HepG2 (cell line): ENCODE measurements around the gene KLF12. TPM values are rescaled to one million over a fixed set of nuclear protein-coding genes. Genes with fewer than 3 reads are reported as not detected.

ENCODE experiments used
- ATAC-seq: fragments of 200-7000 bp; cut with Tn5 transposase; 3 replicates; pipeline ENCODE4 v1.9.1; 2020; ENCODE audit warnings: mild to moderate bottlenecking, moderate library complexity
- BruUV-seq: library from RNA; stranded (reverse); fragments of 400-500 nt; replicated peaks from 2 replicates; lab custom pipeline; 2021; lab: Mats Ljungman, UMichigan
- CTCF ChIA-PET: fragments of 300-600 bp; formaldehyde crosslinking; extraction: SDS; loops from one replicate; lab custom pipeline; 2021; ENCODE audit warnings: low total read pairs, inconsistent platforms, low intra/inter-chr PET ratio; lab: Yijun Ruan, JAX
- POLR2A ChIA-PET: fragments of 350-600 bp; sonication (Branson Sonifier 250); formaldehyde crosslinking; loops from one replicate; lab custom pipeline; 2020; ENCODE audit warnings: antibody characterized with exemption, inconsistent platforms; lab: Yijun Ruan, JAX
- DNase-seq: peaks from one replicate; pipeline ENCODE4 v3.0.0-alpha.2; 2015; ENCODE audit warnings: low spot score
- FAIRE-seq: peaks from 3 replicates; lab custom pipeline; 2011; peaks lifted over from hg19 to GRCh38; lab: Jason Lieb, UNC
- H2AFZ ChIP-seq: one replicate; pipeline ENCODE4 v1.6.1; 2011; ENCODE audit warnings: low read length, inconsistent platforms
- H3K27ac ChIP-seq: fragments of 300-600 bp; 3 replicates; pipeline ENCODE4 v1.8.0; 2011; ENCODE audit warnings: mixed run types, mild to moderate bottlenecking, mixed read lengths, low read length, inconsistent platforms; ENCODE audit not compliant: insufficient read depth; ENCODE audit errors: extremely low read length
- H3K27me3 ChIP-seq, 2 experiments: fragments of 200-600 bp in 1 of 2; 2 replicates in 1 of 2; 3 replicates in 1 of 2; pipeline versions ENCODE4 v1.6.0 to v1.8.0; 2011; ENCODE audit warnings: low read length in 2 of 2, mild to moderate bottlenecking in 2 of 2, moderate library complexity in 2 of 2, inconsistent platforms in 1 of 2; ENCODE audit not compliant: insufficient read depth in 2 of 2, control insufficient read depth in 1 of 2
- H3K36me3 ChIP-seq, 2 experiments: fragments of 200-600 bp in 1 of 2; replicated peaks in 1 of 2; 2 replicates in 1 of 2; 3 replicates in 1 of 2; pipeline versions ENCODE4 v1.5.1 to v1.8.0; 2011; ENCODE audit warnings: low read length in 2 of 2, inconsistent platforms in 1 of 2; ENCODE audit not compliant: insufficient read depth in 2 of 2, control insufficient read depth in 1 of 2
- H3K4me1 ChIP-seq: 2 replicates; pipeline ENCODE4 v1.5.1; 2012; ENCODE audit warnings: low read length, inconsistent platforms; ENCODE audit not compliant: insufficient read depth
- H3K4me2 ChIP-seq: 2 replicates; pipeline ENCODE4 v1.6.0; 2011; ENCODE audit warnings: low read depth, low read length, inconsistent platforms
- H3K4me3 ChIP-seq, 3 experiments: fragments of 200-600 bp in 1 of 3; sonication (generic), shearing (Covaris generic) in 1 of 3; replicated peaks in 1 of 3; 2 replicates each; pipeline ENCODE4 v1.5.1; 2011 to 2016; ENCODE audit warnings: low read length in 3 of 3, inconsistent platforms in 2 of 3, low read depth in 2 of 3, mild to moderate bottlenecking in 2 of 3, control low read depth in 1 of 3, mixed read lengths in 1 of 3; ENCODE audit not compliant: insufficient read depth in 1 of 3
- H3K79me2 ChIP-seq: one replicate; pipeline ENCODE4 v1.6.1; 2011; ENCODE audit warnings: low read length, inconsistent platforms; ENCODE audit not compliant: insufficient read depth
- H3K9ac ChIP-seq: 2 replicates; pipeline ENCODE4 v1.6.0; 2011; ENCODE audit warnings: mild to moderate bottlenecking, low read depth, low read length, inconsistent platforms; ENCODE audit not compliant: insufficient read depth
- H3K9me3 ChIP-seq: 2 replicates; pipeline ENCODE4 v1.5.1; 2012; ENCODE audit warnings: mild to moderate bottlenecking, low read length
- H4K20me1 ChIP-seq: 2 replicates; pipeline ENCODE4 v1.6.0; 2011; ENCODE audit warnings: inconsistent platforms, mild to moderate bottlenecking, low read length, moderate library complexity; ENCODE audit not compliant: insufficient read depth
- E2F2 ChIP-seq: sonication (generic); formaldehyde crosslinking; IDR thresholded peaks from 2 replicates; pipeline ENCODE4 v1.4.0; 2020; ENCODE audit warnings: missing genetic modification reagents, borderline replicate concordance
- KDM5A ChIP-seq: fragments of 200-600 bp; sonication (generic); IDR thresholded peaks from 2 replicates; pipeline ENCODE4 v1.7.0; 2018; ENCODE audit warnings: antibody characterized with exemption, mild to moderate bottlenecking, low read length, borderline replicate concordance
- MYNN ChIP-seq: sonication (generic); formaldehyde crosslinking; IDR thresholded peaks from 2 replicates; pipeline ENCODE4 v1.4.0; 2020; ENCODE audit warnings: mild to moderate bottlenecking, low read depth, missing genetic modification reagents
- RCOR2 ChIP-seq: IDR thresholded peaks from 2 replicates; pipeline ENCODE4 v1.6.1; 2016; ENCODE audit warnings: missing biosample characterization, missing genetic modification reagents
- RFX3 ChIP-seq: IDR thresholded peaks from 2 replicates; pipeline ENCODE4 v1.6.1; 2016; ENCODE audit warnings: missing biosample characterization, missing genetic modification reagents
- STAT5B ChIP-seq: sonication (generic); formaldehyde crosslinking; IDR thresholded peaks from 2 replicates; pipeline ENCODE4 v1.4.0; 2020; ENCODE audit warnings: missing genetic modification reagents
- YEATS4 ChIP-seq: sonication (generic); formaldehyde crosslinking; IDR thresholded peaks from 2 replicates; pipeline ENCODE4 v1.4.0; 2020; ENCODE audit warnings: missing genetic modification reagents, borderline replicate concordance
- ZMAT3 ChIP-seq: sonication (generic); formaldehyde crosslinking; conservative IDR thresholded peaks from 2 replicates; pipeline ENCODE4 v1.7.0; 2021; ENCODE audit warnings: missing genetic modification reagents
- ZNF331 ChIP-seq: sonication (generic); formaldehyde crosslinking; IDR thresholded peaks from 2 replicates; pipeline ENCODE4 v1.4.0; 2020; ENCODE audit warnings: missing genetic modification reagents
- ZNF335 ChIP-seq: sonication (generic); formaldehyde crosslinking; IDR thresholded peaks from 2 replicates; pipeline ENCODE4 v1.4.0; 2020; ENCODE audit warnings: missing genetic modification reagents
- ZNF496 ChIP-seq: sonication (generic); formaldehyde crosslinking; IDR thresholded peaks from 2 replicates; pipeline ENCODE4 v1.8.1; 2023; ENCODE audit warnings: mild to moderate bottlenecking, moderate library complexity, missing genetic modification reagents; ENCODE audit not compliant: insufficient replicate concordance
- ZNF607 ChIP-seq: sonication (generic); formaldehyde crosslinking; IDR thresholded peaks from 2 replicates; pipeline ENCODE4 v1.5.1; 2020; ENCODE audit warnings: missing genetic modification reagents, mild to moderate bottlenecking, borderline replicate concordance
- ZNF652 ChIP-seq: IDR thresholded peaks from 2 replicates; pipeline ENCODE4 v1.6.1; 2016; ENCODE audit warnings: low read depth, borderline replicate concordance
- WGBS: methylation state at CpG from one replicate; pipeline ENCODE4 v1.1.6; 2017; ENCODE audit warnings: low lambda C conversion rate; 5-methylcytosine and 5-hydroxymethylcytosine counted together
- in situ Hi-C: cut with HindIII; loops from 2 replicates; pipeline ENCODE4 v1.10.0; 2017; ENCODE audit warnings: low pct_unique_long_range_greater_than_20kb; ENCODE audit not compliant: extremely low pct_ligation_motif_present
- intact Hi-C: fragments of 100-400 bp; cut with micrococcal nuclease; formaldehyde crosslinking; loops from one replicate; pipeline ENCODE4 v1.10.0; 2022; ENCODE audit not compliant: unreplicated experiment
- polyA plus RNA-seq, 8 experiments: library from polyadenylated mRNA; depleted of rRNA in 3 of 8; stranded (reverse) in 7 of 8; unstranded in 1 of 8; fragments of >200 nt; fragmentation: Illumina TruSeq in 4 of 8; extraction: Trizol in 4 of 8; gene quantifications; 2 replicates each; pipeline versions ENCODE4 v1.2.1 to v1.2.3, GENCODE V29; 2011 to 2016; ENCODE audit warnings: low read depth in 4 of 8, missing spikeins in 1 of 8, mixed read lengths in 1 of 8; ENCODE audit not compliant: insufficient read depth in 1 of 8
- total RNA-seq, 5 experiments: library from RNA; depleted of rRNA; stranded (reverse); fragments of >200 nt; fragmentation: Illumina TruSeq; extraction: Trizol; gene quantifications; 2 replicates each; pipeline ENCODE4 v1.2.3, GENCODE V29; 2016; ENCODE audit warnings: low read depth in 1 of 5
- TF ChIP-seq, protein P1 (sequence below): sonication (generic); formaldehyde crosslinking; IDR thresholded peaks from 2 replicates; pipeline ENCODE4 v1.4.0; 2020; ENCODE audit warnings: missing genetic modification reagents, borderline replicate concordance
- TF ChIP-seq, protein P2 (sequence below): sonication (generic); formaldehyde crosslinking; IDR thresholded peaks from 2 replicates; pipeline ENCODE4 v1.5.0; 2020; ENCODE audit warnings: mild to moderate bottlenecking, missing genetic modification reagents, borderline replicate concordance

KLF12 gene
- total and polyA plus RNA-seq, 2 of the 13 experiments (the other 11 are each of a cell fraction or from before 2014, with no cell fraction given), result 0.66 to 1.5 TPM

DNA sequence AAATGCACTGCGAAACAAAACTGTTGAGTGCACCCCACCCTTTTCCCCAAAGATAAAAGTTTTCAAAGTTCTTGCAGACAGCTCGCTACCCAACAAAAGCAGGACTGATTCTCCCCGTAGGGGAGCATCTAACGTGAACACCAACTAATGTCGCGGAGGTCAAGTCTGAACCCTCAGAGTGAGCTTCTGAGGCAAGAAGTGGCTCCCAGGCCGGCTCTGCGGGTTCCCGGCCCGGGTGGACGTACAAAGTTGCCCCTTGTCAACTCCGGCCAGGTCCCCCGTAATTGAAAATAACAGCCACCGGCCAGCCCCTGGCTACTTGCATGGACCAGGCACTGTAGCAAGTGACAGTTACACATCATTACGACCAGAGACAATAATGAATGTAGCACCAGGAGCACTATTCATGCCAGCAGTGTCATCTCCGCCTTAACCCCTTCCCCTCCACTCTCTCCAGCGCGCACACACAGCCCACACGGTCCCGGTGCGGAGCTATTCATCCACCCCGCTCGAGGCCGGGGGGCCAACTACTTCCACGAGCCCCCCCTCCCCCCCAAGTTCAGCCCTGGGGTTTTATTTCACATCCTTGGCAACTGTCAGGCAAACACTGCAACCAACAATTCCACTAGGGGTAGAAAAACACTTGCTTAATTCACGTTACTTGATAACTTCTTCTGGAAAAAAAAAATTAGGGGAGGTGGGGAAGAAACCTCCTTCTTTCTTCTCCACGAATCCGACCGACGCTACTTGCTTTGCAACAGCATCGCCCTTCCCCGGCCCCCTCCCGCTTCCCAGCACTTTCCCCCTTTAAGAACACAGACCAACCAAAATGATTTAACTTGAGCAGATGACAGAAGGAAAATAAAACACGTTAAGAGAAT lies 1.2 kb downstream of the KLF12 start:
- H3K27ac ChIP-seq, result peak overlapping the region; percentile 33
- 2% methylated on average over 29 of the region's 34 CpGs for WGBS
- H3K27me3 ChIP-seq, result peaks cover 0 to 31% of the 10 kb centered on the region in 2 experiments; a peak in 1 of 5 replicates
- peak overlapping the region; percentile 49; the same call in 1 of the 2 replicates for H3K9ac ChIP-seq
- peaks cover 59% of the 10 kb centered on the region for H3K4me1 ChIP-seq
- ChIA-PET POLR2A (no interaction called here), CTCF (no interaction called here)
- intact Hi-C loops, result loop anchor here (5.0 to 10.0 kb wide), 3 partner anchors 94 to 298 kb away; no protein-coding TSS in a partner anchor
- no peak for FAIRE-seq
- DNase-seq, result no peak
- ATAC-seq, result no peak; the same call in 2 of the 3 replicates
- H3K4me2 ChIP-seq, result peak overlapping the region; percentile 70
- H4K20me1 ChIP-seq, result no peaks in the 10 kb centered on the region
- peaks cover 5% of the 10 kb centered on the region for H3K79me2 ChIP-seq
- peak overlapping the region; percentile 59 to 72 (median 64) for H3K4me3 ChIP-seq
- BruUV-seq, result no TSS peak
- H3K36me3 ChIP-seq, result no peaks in the 10 kb centered on the region
- no peaks in the 10 kb centered on the region for H3K9me3 ChIP-seq
- in situ Hi-C loops, result no loop called here
- H2AFZ ChIP-seq, result no peak overlapping the region
- TF ChIP-seq E2F2 (CRISPR knock-in tag), result no peak
- no peak for TF ChIP-seq KDM5A
- no peak for TF ChIP-seq ZNF496 (CRISPR knock-in tag)
- TF ChIP-seq, protein P1, sequence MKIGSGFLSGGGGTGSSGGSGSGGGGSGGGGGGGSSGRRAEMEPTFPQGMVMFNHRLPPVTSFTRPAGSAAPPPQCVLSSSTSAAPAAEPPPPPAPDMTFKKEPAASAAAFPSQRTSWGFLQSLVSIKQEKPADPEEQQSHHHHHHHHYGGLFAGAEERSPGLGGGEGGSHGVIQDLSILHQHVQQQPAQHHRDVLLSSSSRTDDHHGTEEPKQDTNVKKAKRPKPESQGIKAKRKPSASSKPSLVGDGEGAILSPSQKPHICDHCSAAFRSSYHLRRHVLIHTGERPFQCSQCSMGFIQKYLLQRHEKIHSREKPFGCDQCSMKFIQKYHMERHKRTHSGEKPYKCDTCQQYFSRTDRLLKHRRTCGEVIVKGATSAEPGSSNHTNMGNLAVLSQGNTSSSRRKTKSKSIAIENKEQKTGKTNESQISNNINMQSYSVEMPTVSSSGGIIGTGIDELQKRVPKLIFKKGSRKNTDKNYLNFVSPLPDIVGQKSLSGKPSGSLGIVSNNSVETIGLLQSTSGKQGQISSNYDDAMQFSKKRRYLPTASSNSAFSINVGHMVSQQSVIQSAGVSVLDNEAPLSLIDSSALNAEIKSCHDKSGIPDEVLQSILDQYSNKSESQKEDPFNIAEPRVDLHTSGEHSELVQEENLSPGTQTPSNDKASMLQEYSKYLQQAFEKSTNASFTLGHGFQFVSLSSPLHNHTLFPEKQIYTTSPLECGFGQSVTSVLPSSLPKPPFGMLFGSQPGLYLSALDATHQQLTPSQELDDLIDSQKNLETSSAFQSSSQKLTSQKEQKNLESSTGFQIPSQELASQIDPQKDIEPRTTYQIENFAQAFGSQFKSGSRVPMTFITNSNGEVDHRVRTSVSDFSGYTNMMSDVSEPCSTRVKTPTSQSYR (CRISPR knock-in tag), result no peak
- no peak for TF ChIP-seq RCOR2 (CRISPR knock-in tag)
- TF ChIP-seq RFX3 (CRISPR knock-in tag), result no peak
- no peak for TF ChIP-seq STAT5B (CRISPR knock-in tag)
- TF ChIP-seq ZNF607 (CRISPR knock-in tag), result no peak
- TF ChIP-seq, protein P2, sequence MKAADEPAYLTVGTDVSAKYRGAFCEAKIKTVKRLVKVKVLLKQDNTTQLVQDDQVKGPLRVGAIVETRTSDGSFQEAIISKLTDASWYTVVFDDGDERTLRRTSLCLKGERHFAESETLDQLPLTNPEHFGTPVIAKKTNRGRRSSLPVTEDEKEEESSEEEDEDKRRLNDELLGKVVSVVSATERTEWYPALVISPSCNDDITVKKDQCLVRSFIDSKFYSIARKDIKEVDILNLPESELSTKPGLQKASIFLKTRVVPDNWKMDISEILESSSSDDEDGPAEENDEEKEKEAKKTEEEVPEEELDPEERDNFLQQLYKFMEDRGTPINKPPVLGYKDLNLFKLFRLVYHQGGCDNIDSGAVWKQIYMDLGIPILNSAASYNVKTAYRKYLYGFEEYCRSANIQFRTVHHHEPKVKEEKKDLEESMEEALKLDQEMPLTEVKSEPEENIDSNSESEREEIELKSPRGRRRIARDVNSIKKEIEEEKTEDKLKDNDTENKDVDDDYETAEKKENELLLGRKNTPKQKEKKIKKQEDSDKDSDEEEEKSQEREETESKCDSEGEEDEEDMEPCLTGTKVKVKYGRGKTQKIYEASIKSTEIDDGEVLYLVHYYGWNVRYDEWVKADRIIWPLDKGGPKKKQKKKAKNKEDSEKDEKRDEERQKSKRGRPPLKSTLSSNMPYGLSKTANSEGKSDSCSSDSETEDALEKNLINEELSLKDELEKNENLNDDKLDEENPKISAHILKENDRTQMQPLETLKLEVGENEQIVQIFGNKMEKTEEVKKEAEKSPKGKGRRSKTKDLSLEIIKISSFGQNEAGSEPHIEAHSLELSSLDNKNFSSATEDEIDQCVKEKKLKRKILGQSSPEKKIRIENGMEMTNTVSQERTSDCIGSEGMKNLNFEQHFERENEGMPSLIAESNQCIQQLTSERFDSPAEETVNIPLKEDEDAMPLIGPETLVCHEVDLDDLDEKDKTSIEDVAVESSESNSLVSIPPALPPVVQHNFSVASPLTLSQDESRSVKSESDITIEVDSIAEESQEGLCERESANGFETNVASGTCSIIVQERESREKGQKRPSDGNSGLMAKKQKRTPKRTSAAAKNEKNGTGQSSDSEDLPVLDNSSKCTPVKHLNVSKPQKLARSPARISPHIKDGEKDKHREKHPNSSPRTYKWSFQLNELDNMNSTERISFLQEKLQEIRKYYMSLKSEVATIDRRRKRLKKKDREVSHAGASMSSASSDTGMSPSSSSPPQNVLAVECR (CRISPR knock-in tag), result 0 out of 2 replicates have a peak, but pooled peaks have one; percentile 9
- no peak for TF ChIP-seq MYNN
- peak; percentile 31; the same call in 1 of the 2 replicates for TF ChIP-seq YEATS4 (CRISPR knock-in tag)
- TF ChIP-seq ZNF335, result no peak
- TF ChIP-seq ZNF652, result peak; percentile 81
- no peak for TF ChIP-seq ZMAT3 (CRISPR knock-in tag)
- no peak for TF ChIP-seq ZNF331
